Measurements from ENCODE around the gene BAG3. TPM values are rescaled to one million over a fixed set of nuclear protein-coding genes. Genes with fewer than 3 reads are reported as not detected.

Gene BAG3
- total and polyA plus RNA-seq, 2 of the 4 experiments (the other 2 are of a cell fraction): 5.4 to 42.5 TPM

GRCh38 chr10:119671381-119671780, 20.2 kb downstream of the BAG3 start:
- Histone ChIP-seq H3K23ac (ENCODE audit: low read depth, low read length) (no peak overlapping the region), H3K4me3 (ENCODE audit: insufficient read depth, low read depth, low read length) (no peak overlapping the region), H2AK9ac (replicated peaks; ENCODE audit: low read depth, low read length, poor library complexity) (no peak overlapping the region), H3K18ac (ENCODE audit: low read depth, low read length) (no peak overlapping the region), H3K4me1 (ENCODE audit: control insufficient read depth, insufficient read depth, low read length) (peaks cover 24% of the 10 kb centered on the region), H3K14ac (replicated peaks; ENCODE audit: low read depth, low read length) (no peak overlapping the region), H3K27me3 (ENCODE audit: control insufficient read depth, insufficient read depth, low read length) (no peaks in the 10 kb centered on the region), H3K79me1 (ENCODE audit: low read depth in 1 of 2, low read length in 2 of 2) (peaks cover 28 to 81% of the 10 kb centered on the region in 2 experiments), H2BK120ac (ENCODE audit: low read depth, low read length) (no peak overlapping the region), H3K9ac (ENCODE audit: low read depth, low read length) (no peak overlapping the region), H2AFZ (replicated peaks; ENCODE audit: low read length, poor library complexity) (no peak overlapping the region), H2BK15ac (ENCODE audit: low read depth, low read length) (no peak overlapping the region), H3K27ac (ENCODE audit: insufficient read depth, low read length) (no peak overlapping the region), H4K5ac (ENCODE audit: low read depth, low read length) (no peak overlapping the region), H2BK5ac (ENCODE audit: low read depth, low read length, poor library complexity, severe bottlenecking) (no peak overlapping the region), H2BK20ac (ENCODE audit: low read depth, low read length) (no peak overlapping the region), H3K4me2 (ENCODE audit: low read depth, low read length) (no peak overlapping the region), H4K91ac (ENCODE audit: insufficient read depth, low read depth, low read length) (no peak overlapping the region), H3K9me1 (ENCODE audit: insufficient read depth, low read length) (peaks cover 24% of the 10 kb centered on the region), H3K36me3 (ENCODE audit: control insufficient read depth, insufficient read depth, low read length) (peaks cover 49% of the 10 kb centered on the region), H3K56ac (ENCODE audit: extremely low read depth, insufficient read depth, low read length) (no peak overlapping the region), H3K9me3 (ENCODE audit: control insufficient read depth, insufficient read depth, low read length) (no peaks in the 10 kb centered on the region), H4K8ac (ENCODE audit: low read depth in 2 of 2, low read length in 2 of 2) (no peak overlapping the region), H4K20me1 (ENCODE audit: insufficient read depth, low read length) (peaks cover 70% of the 10 kb centered on the region), H3K4ac (ENCODE audit: low read depth, low read length) (no peak overlapping the region), H2AK5ac (ENCODE audit: low read depth, low read length) (no peak overlapping the region)
- intact Hi-C loops (cut with micrococcal nuclease): no loop called here
- ATAC-seq (ENCODE audit: low read depth) (no peak), DNase-seq (no peak)
- CTCF ChIA-PET: no interaction called here
- in situ Hi-C loops (cut with MboI; ENCODE audit: low sequenced_read_pairs): no loop called here
- TF ChIP-seq POLR2A (IDR thresholded peaks at IDR 0.05; ENCODE audit: low read depth, low read length) (no peak), RAD21 (IDR thresholded peaks at IDR 0.05; ENCODE audit: low read length) (no peak), MAZ (IDR thresholded peaks at IDR 0.05; ENCODE audit: borderline replicate concordance, low read depth, low read length) (no peak), NFE2L2 (IDR thresholded peaks at IDR 0.05; ENCODE audit: low read depth, low read length) (no peak), CTCF (conservative IDR thresholded peaks at IDR 0.05; ENCODE audit: low read depth, low read length) (no peak), CEBPB (IDR thresholded peaks at IDR 0.05; ENCODE audit: low read depth, low read length) (no peak), SMC3 (IDR thresholded peaks at IDR 0.05; ENCODE audit: low read depth, low read length) (no peak), MXI1 (IDR thresholded peaks at IDR 0.05; ENCODE audit: borderline replicate concordance, low read depth, low read length) (no peak), USF2 (IDR thresholded peaks at IDR 0.05; ENCODE audit: low read depth, low read length) (no peak), BHLHE40 (IDR thresholded peaks at IDR 0.05; ENCODE audit: low read depth, low read length) (no peak), RCOR1 (IDR thresholded peaks at IDR 0.05; ENCODE audit: insufficient replicate concordance, low read length) (no peak), RFX5 (IDR thresholded peaks at IDR 0.05; ENCODE audit: low read depth, low read length) (no peak), CHD1 (IDR thresholded peaks at IDR 0.05; ENCODE audit: low read depth, low read length) (no peak), MAFK (IDR thresholded peaks at IDR 0.05; ENCODE audit: low read depth, low read length) (no peak), FOS (IDR thresholded peaks at IDR 0.05; ENCODE audit: low read depth, low read length) (no peak), ELK1 (IDR thresholded peaks at IDR 0.05; ENCODE audit: borderline replicate concordance, low read depth, low read length) (no peak)
- dilution Hi-C loops (cut with HindIII; ENCODE audit: low sequenced_read_pairs, unreplicated experiment): no loop called here
- WGBS, 2 experiments (ENCODE audit: extremely low coverage in 2 of 2, insufficient read length in 1 of 2): no CpG with 5 or more reads among the region's 4 CpGs
- POLR2A ChIA-PET (ENCODE audit: unreplicated experiment): no interaction called here
- no TSS peak for BruUV-seq (replicated peaks)
